Tibial artery (tissue), 4 donors: ENCODE results near the gene FGFR2.

ENCODE experiments used
- DNase-seq, 2 donors: peaks; one replicate each; pipeline ENCODE4 v3.0.0-alpha.2; 2019
- H3K27ac ChIP-seq, 2 donors: fragments of 200-600 bp; sonication (generic) in 1 of 2; 1 replicate in 1 of 2; 2 replicates in 1 of 2; pipeline ENCODE4 v1.5.1; 2018 to 2019; ENCODE audit warnings: mild to moderate bottlenecking in 1 of 2
- H3K27me3 ChIP-seq, 2 donors: fragments of 200-600 bp; sonication (generic) in 1 of 2; one replicate each; pipeline versions ENCODE4 v1.5.1 to v1.6.0; 2016 to 2019
- H3K36me3 ChIP-seq, 3 donors: fragments of 200-600 bp; sonication (generic) in 2 of 3; one replicate each; pipeline ENCODE4 v1.5.1; 2016 to 2019; ENCODE audit warnings: mild to moderate bottlenecking in 2 of 3
- H3K4me1 ChIP-seq, 4 donors: fragments of 200-600 bp; sonication (generic) in 2 of 4; 1 replicate in 3 of 4; 2 replicates in 1 of 4; pipeline ENCODE4 v1.5.1; 2016 to 2019
- H3K4me3 ChIP-seq, 2 donors: fragments of 200-600 bp; sonication (generic) in 1 of 2; 1 replicate in 1 of 2; 2 replicates in 1 of 2; pipeline ENCODE4 v1.5.1; 2018 to 2019; ENCODE audit warnings: mild to moderate bottlenecking in 2 of 2
- H3K9me3 ChIP-seq, 3 donors: fragments of 200-600 bp; sonication (generic) in 1 of 3; one replicate each; pipeline ENCODE4 v1.5.1; 2016 to 2019
- intact Hi-C: fragments of 100-400 bp; cut with DNase I; formaldehyde crosslinking; loops from one replicate; pipeline ENCODE4 v1.15.0; 2023; ENCODE audit warnings: low total_unique reads
- TF ChIP-seq, protein P1 (sequence below), 2 experiments: fragments of 200-600 bp in 1 of 2; fragments of 450-650 bp in 1 of 2; IDR thresholded peaks; one replicate each; pipeline ENCODE4 v1.5.1; 2017 to 2019; ENCODE audit warnings: antibody characterized with exemption in 2 of 2, mild to moderate bottlenecking in 1 of 2, moderate library complexity in 1 of 2

FGFR2 gene

DNA sequence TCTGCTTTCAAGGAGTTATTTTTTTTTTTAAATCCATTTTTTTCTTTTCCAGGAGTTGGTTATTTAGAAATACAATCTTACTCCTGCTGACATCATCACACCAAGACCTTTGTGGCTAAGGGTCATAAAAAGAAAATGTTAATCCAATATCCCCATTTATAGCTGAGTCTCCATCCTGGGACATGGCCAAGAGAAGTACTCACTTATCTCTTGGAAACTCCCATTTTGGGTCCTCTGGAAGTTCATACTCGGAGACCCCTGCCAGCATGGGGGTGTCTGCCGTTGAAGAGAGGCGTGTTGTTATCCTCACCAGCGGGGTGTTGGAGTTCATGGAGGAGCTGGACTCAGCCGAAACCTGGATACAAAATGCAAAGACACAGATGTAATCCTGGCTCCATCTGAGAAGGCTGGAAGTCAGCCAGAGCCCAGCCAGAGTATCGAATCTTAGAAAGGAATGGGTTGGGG lies 94.6 kb downstream of the FGFR2 start:
- Histone ChIP-seq H3K27me3 (no peaks in the 10 kb centered on the region), H3K4me3 (no peak overlapping the region), H3K9me3 (no peaks in the 10 kb centered on the region), H3K36me3 (peaks cover 0 to 8% (median 4%) of the 10 kb centered on the region in 3 donors), H3K27ac (no peak overlapping the region), H3K4me1 (peaks cover 0 to 10% (median 0%) of the 10 kb centered on the region in 4 donors)
- intact Hi-C loops = no loop called here
- TF ChIP-seq, protein P1, sequence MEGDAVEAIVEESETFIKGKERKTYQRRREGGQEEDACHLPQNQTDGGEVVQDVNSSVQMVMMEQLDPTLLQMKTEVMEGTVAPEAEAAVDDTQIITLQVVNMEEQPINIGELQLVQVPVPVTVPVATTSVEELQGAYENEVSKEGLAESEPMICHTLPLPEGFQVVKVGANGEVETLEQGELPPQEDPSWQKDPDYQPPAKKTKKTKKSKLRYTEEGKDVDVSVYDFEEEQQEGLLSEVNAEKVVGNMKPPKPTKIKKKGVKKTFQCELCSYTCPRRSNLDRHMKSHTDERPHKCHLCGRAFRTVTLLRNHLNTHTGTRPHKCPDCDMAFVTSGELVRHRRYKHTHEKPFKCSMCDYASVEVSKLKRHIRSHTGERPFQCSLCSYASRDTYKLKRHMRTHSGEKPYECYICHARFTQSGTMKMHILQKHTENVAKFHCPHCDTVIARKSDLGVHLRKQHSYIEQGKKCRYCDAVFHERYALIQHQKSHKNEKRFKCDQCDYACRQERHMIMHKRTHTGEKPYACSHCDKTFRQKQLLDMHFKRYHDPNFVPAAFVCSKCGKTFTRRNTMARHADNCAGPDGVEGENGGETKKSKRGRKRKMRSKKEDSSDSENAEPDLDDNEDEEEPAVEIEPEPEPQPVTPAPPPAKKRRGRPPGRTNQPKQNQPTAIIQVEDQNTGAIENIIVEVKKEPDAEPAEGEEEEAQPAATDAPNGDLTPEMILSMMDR (IDR thresholded peaks at IDR 0.05) = no peak
- no peak for DNase-seq

DNA sequence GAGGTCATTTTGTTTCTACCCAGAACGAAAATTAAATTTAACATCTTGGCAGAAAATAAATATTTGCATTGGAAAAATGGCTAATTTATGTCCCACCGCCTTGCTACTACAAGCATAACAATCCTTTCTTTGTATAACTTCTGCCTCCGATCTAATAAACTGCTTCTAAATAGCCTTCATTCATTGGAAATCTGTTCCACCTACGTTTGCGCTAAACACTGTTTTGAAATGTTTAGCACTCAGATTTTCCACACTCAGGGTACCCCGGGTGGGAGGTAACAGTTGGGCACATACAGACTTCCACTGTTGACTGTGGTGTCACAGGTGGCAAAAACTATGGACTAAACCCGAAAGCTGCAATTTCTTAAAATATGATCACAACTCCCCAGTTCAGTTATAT lies 96.4 kb downstream of the FGFR2 start:
- H3K27ac ChIP-seq = no peak overlapping the region
- H3K9me3 ChIP-seq = no peaks in the 10 kb centered on the region
- TF ChIP-seq, protein P1 (IDR thresholded peaks at IDR 0.05) = no peak
- peaks cover 0 to 13% (median 8%) of the 10 kb centered on the region in 3 donors for H3K36me3 ChIP-seq
- intact Hi-C loops = no loop called here
- H3K4me3 ChIP-seq = no peak overlapping the region
- peaks cover 0 to 4% (median 0%) of the 10 kb centered on the region in 4 donors for H3K4me1 ChIP-seq
- no peaks in the 10 kb centered on the region for H3K27me3 ChIP-seq
- DNase-seq = no peak

DNA sequence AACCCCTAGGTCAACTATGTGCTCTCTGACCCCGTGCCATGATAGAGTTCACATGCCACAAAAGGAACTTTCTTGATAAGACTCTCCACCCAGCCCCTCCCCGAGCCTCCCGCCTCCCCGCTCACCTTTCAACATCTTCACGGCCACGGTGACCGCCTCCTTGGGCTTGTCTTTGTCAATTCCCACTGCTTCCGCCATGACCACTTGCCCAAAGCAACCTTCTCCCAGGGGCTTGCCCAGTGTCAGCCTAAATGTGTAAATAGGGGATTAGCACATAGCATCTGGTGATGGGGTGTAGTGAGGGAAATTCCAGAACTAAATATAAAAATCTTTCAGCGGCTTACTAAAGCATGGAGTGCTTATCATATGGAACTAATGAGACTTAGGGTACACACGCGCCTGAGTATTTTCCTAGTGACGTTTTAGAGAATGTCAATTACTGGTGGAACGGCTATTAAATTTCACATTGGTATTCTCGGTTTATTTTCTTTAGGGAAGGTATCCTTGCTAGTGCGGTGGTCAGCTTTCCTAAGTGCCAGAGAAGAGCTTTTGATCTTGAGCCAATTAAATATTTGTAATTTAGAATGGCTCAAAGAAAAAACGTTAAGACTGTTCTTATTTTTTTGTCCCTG lies 97.4 kb downstream of the FGFR2 start:
- TF ChIP-seq, protein P1 (IDR thresholded peaks at IDR 0.05) = no peak
- intact Hi-C loops = no loop called here
- no peaks in the 10 kb centered on the region for H3K27me3 ChIP-seq
- H3K27ac ChIP-seq = no peak overlapping the region
- peaks cover 7 to 17% (median 14%) of the 10 kb centered on the region in 3 donors for H3K36me3 ChIP-seq
- H3K4me1 ChIP-seq = peaks cover 0 to 4% (median 0%) of the 10 kb centered on the region in 4 donors
- DNase-seq = no peak
- no peak overlapping the region for H3K4me3 ChIP-seq
- no peaks in the 10 kb centered on the region for H3K9me3 ChIP-seq

DNA sequence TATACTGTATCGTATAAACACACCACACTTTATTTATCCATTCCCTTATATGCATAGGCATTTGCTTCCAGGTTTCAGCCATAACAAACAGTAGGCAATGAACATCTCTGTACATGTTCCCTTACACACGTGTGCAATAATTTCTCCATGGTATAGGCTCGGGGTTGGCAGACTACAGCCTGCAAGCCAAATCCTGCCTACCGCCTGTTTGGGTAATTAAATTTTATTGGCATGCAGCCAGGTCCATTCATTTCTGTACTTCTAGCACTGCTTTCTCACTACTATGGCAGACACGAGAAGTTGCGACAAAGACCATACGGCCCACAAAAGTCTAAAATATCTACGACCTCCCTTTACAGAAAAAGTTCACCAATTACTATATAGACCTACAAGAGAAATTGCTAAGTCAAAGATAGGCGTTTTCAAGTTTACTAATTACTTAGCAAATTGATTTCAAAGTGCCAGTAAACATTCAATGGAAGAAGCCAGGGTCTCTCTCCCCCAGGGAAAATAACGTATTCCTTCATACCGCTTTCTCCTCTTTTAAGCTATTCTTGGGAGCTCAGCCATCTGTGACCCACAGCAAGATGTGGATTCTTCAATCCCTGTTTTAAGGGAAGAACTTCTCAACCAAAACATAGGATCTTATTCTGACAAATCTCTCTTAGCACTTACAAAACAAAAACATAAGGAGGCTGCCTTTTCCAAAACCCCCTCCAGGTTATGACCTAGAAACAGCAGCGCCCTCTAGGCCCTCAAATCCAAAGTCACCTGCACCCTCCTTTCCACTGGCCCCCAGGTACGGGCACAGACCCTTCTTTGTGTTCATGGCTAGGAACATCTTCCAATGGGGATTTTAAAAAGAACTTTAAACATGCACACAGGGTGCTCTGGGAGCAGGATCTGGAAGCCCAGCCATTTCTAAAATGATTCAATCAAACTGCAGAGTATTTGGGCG lies 100.5 kb downstream of the FGFR2 start:
- H3K27ac ChIP-seq = no peak overlapping the region

DNA sequence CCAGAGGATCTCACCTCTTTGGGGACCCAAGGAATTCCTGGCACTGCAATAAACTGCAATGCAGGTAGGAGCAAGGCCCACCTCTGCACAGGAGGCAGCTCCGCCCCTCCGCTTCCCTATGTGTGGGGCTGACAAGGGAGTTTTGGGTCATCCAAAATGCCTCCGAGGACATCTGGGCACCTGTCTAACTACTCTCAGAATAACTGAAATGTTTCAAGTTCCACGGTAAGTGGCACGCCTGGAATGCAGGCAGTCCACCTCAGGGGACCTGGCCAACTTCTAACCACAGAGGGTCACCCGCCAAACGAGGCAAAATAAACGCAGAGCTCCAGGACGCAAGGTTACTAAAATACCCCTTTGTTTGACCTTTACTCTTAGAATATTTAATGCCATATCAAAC lies 102.5 kb downstream of the FGFR2 start:
- Histone ChIP-seq H3K4me3 (no peak overlapping the region), H3K9me3 (no peaks in the 10 kb centered on the region), H3K27me3 (no peaks in the 10 kb centered on the region), H3K27ac (no peak overlapping the region), H3K36me3 (peaks cover 7 to 13% (median 13%) of the 10 kb centered on the region in 3 donors), H3K4me1 (peaks cover 0 to 8% (median 3%) of the 10 kb centered on the region in 4 donors)
- TF ChIP-seq, protein P1 (IDR thresholded peaks at IDR 0.05) = no peak
- no peak for DNase-seq
- intact Hi-C loops = no loop called here

More for the DNA sequence above, 100.5 kb downstream of the FGFR2 start:
- H3K4me3 ChIP-seq = no peak overlapping the region
- no peak for DNase-seq
- H3K4me1 ChIP-seq = no peaks in the 10 kb centered on the region
- H3K27me3 ChIP-seq = no peaks in the 10 kb centered on the region
- peaks cover 7 to 18% (median 17%) of the 10 kb centered on the region in 3 donors for H3K36me3 ChIP-seq
- TF ChIP-seq, protein P1 (IDR thresholded peaks at IDR 0.05) = no peak
- intact Hi-C loops = no loop called here
- H3K9me3 ChIP-seq = no peaks in the 10 kb centered on the region
